Measurements from ENCODE around the gene FAM200B. TPM values are rescaled to one million over a fixed set of nuclear protein-coding genes. Genes with fewer than 3 reads are reported as not detected.

The FAM200B gene
- total RNA-seq, 2 experiments from 2014 or later: 18.5 to 22.1 TPM

- Mint-ChIP-seq H3K27me3 (no peaks in the 10 kb centered on the region), H3K9me3 (no peaks in the 10 kb centered on the region), H3K36me3 (ENCODE audit: low read depth) (peaks cover 41% of the 10 kb centered on the region), H3K27ac (no peak overlapping the region), H3K4me3 (no peak overlapping the region), H3K4me1 (ENCODE audit: low read depth) (peaks cover 10% of the 10 kb centered on the region)
- DNase-seq (peak in 3 of 14 experiments; percentile 9 to 26 (median 19)), ATAC-seq (ENCODE audit: poor library complexity) (no peak)
- H3K4me3 ChIP-seq (ENCODE audit: low read length): no peak overlapping the region
- POLR2A ChIA-PET: no interaction called here
- CTCF ChIA-PET: no interaction called here
- intact Hi-C loops (cut with DNase I, micrococcal nuclease): no loop called here
- peaks cover 31% of the 10 kb centered on the region for H3K36me3 ChIP-seq (ENCODE audit: insufficient read depth, low read length)
- no peaks in the 10 kb centered on the region for H3K27me3 ChIP-seq (ENCODE audit: control insufficient read depth in 1 of 2, insufficient read depth in 2 of 2, low read length in 2 of 2)
- no peaks in the 10 kb centered on the region for H3K4me1 ChIP-seq (ENCODE audit: insufficient read depth, low read length)
- no peak for TF ChIP-seq CTCF (IDR thresholded peaks at IDR 0.05)
- H3K27ac ChIP-seq (ENCODE audit: low read depth in 1 of 2, low read length in 2 of 2): no peak overlapping the region
- no peaks in the 10 kb centered on the region for H3K9me3 ChIP-seq (ENCODE audit: control insufficient read depth in 1 of 2, insufficient read depth in 1 of 2, low read length in 2 of 2)
Observed at GRCh38 chr4:15690020-15690809, 8.6 kb downstream of the FAM200B start.

GRCh38 chr4:15691346-15692135 is 9.9 kb downstream of the FAM200B start:
- ATAC-seq (ENCODE audit: poor library complexity) (no peak), DNase-seq (peak in 2 of 14 experiments; percentile 24 to 27)
- Mint-ChIP-seq H3K27ac (no peak overlapping the region), H3K4me3 (no peak overlapping the region), H3K9me3 (no peaks in the 10 kb centered on the region), H3K4me1 (ENCODE audit: low read depth) (no peaks in the 10 kb centered on the region), H3K27me3 (no peaks in the 10 kb centered on the region), H3K36me3 (ENCODE audit: low read depth) (peaks cover 30% of the 10 kb centered on the region)
- ChIA-PET CTCF (no interaction called here), POLR2A (no interaction called here)
- Histone ChIP-seq H3K9me3 (ENCODE audit: control insufficient read depth in 1 of 2, insufficient read depth in 1 of 2, low read length in 2 of 2) (no peaks in the 10 kb centered on the region), H3K27ac (ENCODE audit: low read depth in 1 of 2, low read length in 2 of 2) (no peak overlapping the region), H3K27me3 (ENCODE audit: control insufficient read depth in 1 of 2, insufficient read depth in 2 of 2, low read length in 2 of 2) (no peaks in the 10 kb centered on the region), H3K4me3 (ENCODE audit: low read length) (no peak overlapping the region), H3K36me3 (ENCODE audit: insufficient read depth, low read length) (peaks cover 23% of the 10 kb centered on the region), H3K4me1 (ENCODE audit: insufficient read depth, low read length) (no peaks in the 10 kb centered on the region)
- no peak for TF ChIP-seq CTCF (IDR thresholded peaks at IDR 0.05)
- intact Hi-C loops (cut with DNase I, micrococcal nuclease): no loop called here

- no peaks in the 10 kb centered on the region for H3K4me1 ChIP-seq (ENCODE audit: insufficient read depth, low read length)
- POLR2A ChIA-PET: no interaction called here
- CTCF ChIA-PET: no interaction called here
Observed at GRCh38 chr4:15692602-15693001, 11.0 kb downstream of the FAM200B start.

More at GRCh38 chr4:15692602-15693001, 11.0 kb downstream of the FAM200B start:
- intact Hi-C loops (cut with DNase I, micrococcal nuclease): no loop called here
- Mint-ChIP-seq H3K27me3 (peaks cover 7% of the 10 kb centered on the region), H3K9me3 (no peaks in the 10 kb centered on the region), H3K36me3 (ENCODE audit: low read depth) (peaks cover 20% of the 10 kb centered on the region), H3K27ac (no peak overlapping the region), H3K4me3 (no peak overlapping the region), H3K4me1 (ENCODE audit: low read depth) (no peaks in the 10 kb centered on the region)
- no peak overlapping the region for H3K27ac ChIP-seq (ENCODE audit: low read depth in 1 of 2, low read length in 2 of 2)
- no peak overlapping the region for H3K4me3 ChIP-seq (ENCODE audit: low read length)
- H3K9me3 ChIP-seq (ENCODE audit: control insufficient read depth in 1 of 2, insufficient read depth in 1 of 2, low read length in 2 of 2): no peaks in the 10 kb centered on the region
- DNase-seq (no peak), ATAC-seq (ENCODE audit: poor library complexity) (no peak)
- peaks cover 15% of the 10 kb centered on the region for H3K36me3 ChIP-seq (ENCODE audit: insufficient read depth, low read length)
- TF ChIP-seq CTCF (IDR thresholded peaks at IDR 0.05): no peak
- H3K27me3 ChIP-seq (ENCODE audit: control insufficient read depth in 1 of 2, insufficient read depth in 2 of 2, low read length in 2 of 2): no peaks in the 10 kb centered on the region
